HepG2 (cell line): Measurements from ENCODE around the gene PLA2G4B. TPM values are rescaled to one million over a fixed set of nuclear protein-coding genes. Genes with fewer than 3 reads are reported as not detected.
A peak's percentile ranks its signal among the peaks of the same experiment; 100 is the strongest.

Experiments used
- ATAC-seq: fragments of 200-7000 bp; cut with Tn5 transposase; 3 replicates; pipeline ENCODE4 v1.9.1; 2020; ENCODE audit warnings: mild to moderate bottlenecking, moderate library complexity
- BruUV-seq: library from RNA; stranded (reverse); fragments of 400-500 nt; replicated peaks from 2 replicates; lab custom pipeline; 2021; lab: Mats Ljungman, UMichigan
- CTCF ChIA-PET: fragments of 300-600 bp; formaldehyde crosslinking; extraction: SDS; loops from one replicate; lab custom pipeline; 2021; ENCODE audit warnings: low total read pairs, inconsistent platforms, low intra/inter-chr PET ratio; lab: Yijun Ruan, JAX
- POLR2A ChIA-PET: fragments of 350-600 bp; sonication (Branson Sonifier 250); formaldehyde crosslinking; loops from one replicate; lab custom pipeline; 2020; ENCODE audit warnings: antibody characterized with exemption, inconsistent platforms; lab: Yijun Ruan, JAX
- DNase-seq: peaks from one replicate; pipeline ENCODE4 v3.0.0-alpha.2; 2015; ENCODE audit warnings: low spot score
- FAIRE-seq: peaks from 3 replicates; lab custom pipeline; 2011; peaks lifted over from hg19 to GRCh38; lab: Jason Lieb, UNC
- H2AFZ ChIP-seq: one replicate; pipeline ENCODE4 v1.6.1; 2011; ENCODE audit warnings: low read length, inconsistent platforms
- H3K27ac ChIP-seq: fragments of 300-600 bp; 3 replicates; pipeline ENCODE4 v1.8.0; 2011; ENCODE audit warnings: mixed run types, mild to moderate bottlenecking, mixed read lengths, low read length, inconsistent platforms; ENCODE audit not compliant: insufficient read depth; ENCODE audit errors: extremely low read length
- H3K27me3 ChIP-seq, 2 experiments: fragments of 200-600 bp in 1 of 2; 2 replicates in 1 of 2; 3 replicates in 1 of 2; pipeline versions ENCODE4 v1.6.0 to v1.8.0; 2011; ENCODE audit warnings: low read length in 2 of 2, mild to moderate bottlenecking in 2 of 2, moderate library complexity in 2 of 2, inconsistent platforms in 1 of 2; ENCODE audit not compliant: insufficient read depth in 2 of 2, control insufficient read depth in 1 of 2
- H3K36me3 ChIP-seq, 2 experiments: fragments of 200-600 bp in 1 of 2; replicated peaks in 1 of 2; 2 replicates in 1 of 2; 3 replicates in 1 of 2; pipeline versions ENCODE4 v1.5.1 to v1.8.0; 2011; ENCODE audit warnings: low read length in 2 of 2, inconsistent platforms in 1 of 2; ENCODE audit not compliant: insufficient read depth in 2 of 2, control insufficient read depth in 1 of 2
- H3K4me1 ChIP-seq: 2 replicates; pipeline ENCODE4 v1.5.1; 2012; ENCODE audit warnings: low read length, inconsistent platforms; ENCODE audit not compliant: insufficient read depth
- H3K4me2 ChIP-seq: 2 replicates; pipeline ENCODE4 v1.6.0; 2011; ENCODE audit warnings: low read depth, low read length, inconsistent platforms
- H3K4me3 ChIP-seq, 3 experiments: fragments of 200-600 bp in 1 of 3; sonication (generic), shearing (Covaris generic) in 1 of 3; replicated peaks in 1 of 3; 2 replicates each; pipeline ENCODE4 v1.5.1; 2011 to 2016; ENCODE audit warnings: low read length in 3 of 3, inconsistent platforms in 2 of 3, low read depth in 2 of 3, mild to moderate bottlenecking in 2 of 3, control low read depth in 1 of 3, mixed read lengths in 1 of 3; ENCODE audit not compliant: insufficient read depth in 1 of 3
- H3K79me2 ChIP-seq: one replicate; pipeline ENCODE4 v1.6.1; 2011; ENCODE audit warnings: low read length, inconsistent platforms; ENCODE audit not compliant: insufficient read depth
- H3K9ac ChIP-seq: 2 replicates; pipeline ENCODE4 v1.6.0; 2011; ENCODE audit warnings: mild to moderate bottlenecking, low read depth, low read length, inconsistent platforms; ENCODE audit not compliant: insufficient read depth
- H3K9me3 ChIP-seq: 2 replicates; pipeline ENCODE4 v1.5.1; 2012; ENCODE audit warnings: mild to moderate bottlenecking, low read length
- H4K20me1 ChIP-seq: 2 replicates; pipeline ENCODE4 v1.6.0; 2011; ENCODE audit warnings: inconsistent platforms, mild to moderate bottlenecking, low read length, moderate library complexity; ENCODE audit not compliant: insufficient read depth
- HDAC6 ChIP-seq: fragments of 200-600 bp; sonication (generic); IDR thresholded peaks from 2 replicates; pipeline ENCODE4 v1.7.0; 2017; ENCODE audit warnings: mild to moderate bottlenecking, antibody characterized with exemption, low read length, low read depth
- HNRNPL ChIP-seq: fragments of 200-400 bp; formaldehyde crosslinking; IDR thresholded peaks from 2 replicates; pipeline ENCODE4 v1.6.1; 2017; ENCODE audit warnings: mild to moderate bottlenecking, low read depth, low read length
- ZBTB33 ChIP-seq: sonication (generic); formaldehyde crosslinking; IDR thresholded peaks from 2 replicates; pipeline ENCODE4 v1.4.0; 2020; ENCODE audit warnings: missing genetic modification reagents
- WGBS: methylation state at CpG from one replicate; pipeline ENCODE4 v1.1.6; 2017; ENCODE audit warnings: low lambda C conversion rate; 5-methylcytosine and 5-hydroxymethylcytosine counted together
- in situ Hi-C: cut with HindIII; loops from 2 replicates; pipeline ENCODE4 v1.10.0; 2017; ENCODE audit warnings: low pct_unique_long_range_greater_than_20kb; ENCODE audit not compliant: extremely low pct_ligation_motif_present
- intact Hi-C: fragments of 100-400 bp; cut with micrococcal nuclease; formaldehyde crosslinking; loops from one replicate; pipeline ENCODE4 v1.10.0; 2022; ENCODE audit not compliant: unreplicated experiment
- polyA plus RNA-seq, 8 experiments: library from polyadenylated mRNA; depleted of rRNA in 3 of 8; stranded (reverse) in 7 of 8; unstranded in 1 of 8; fragments of >200 nt; fragmentation: Illumina TruSeq in 4 of 8; extraction: Trizol in 4 of 8; gene quantifications; 2 replicates each; pipeline versions ENCODE4 v1.2.1 to v1.2.3, GENCODE V29; 2011 to 2016; ENCODE audit warnings: low read depth in 4 of 8, missing spikeins in 1 of 8, mixed read lengths in 1 of 8; ENCODE audit not compliant: insufficient read depth in 1 of 8
- total RNA-seq, 5 experiments: library from RNA; depleted of rRNA; stranded (reverse); fragments of >200 nt; fragmentation: Illumina TruSeq; extraction: Trizol; gene quantifications; 2 replicates each; pipeline ENCODE4 v1.2.3, GENCODE V29; 2016; ENCODE audit warnings: low read depth in 1 of 5
- TF ChIP-seq, protein P1 (sequence below): sonication (generic); formaldehyde crosslinking; conservative IDR thresholded peaks from 2 replicates; pipeline ENCODE4 v1.8.1; 2023; ENCODE audit warnings: missing genetic modification reagents

The PLA2G4B gene
- total and polyA plus RNA-seq, 2 of the 13 experiments (the other 11 are each of a cell fraction or from before 2014, with no cell fraction given), result 5.1 to 8.0 TPM

DNA sequence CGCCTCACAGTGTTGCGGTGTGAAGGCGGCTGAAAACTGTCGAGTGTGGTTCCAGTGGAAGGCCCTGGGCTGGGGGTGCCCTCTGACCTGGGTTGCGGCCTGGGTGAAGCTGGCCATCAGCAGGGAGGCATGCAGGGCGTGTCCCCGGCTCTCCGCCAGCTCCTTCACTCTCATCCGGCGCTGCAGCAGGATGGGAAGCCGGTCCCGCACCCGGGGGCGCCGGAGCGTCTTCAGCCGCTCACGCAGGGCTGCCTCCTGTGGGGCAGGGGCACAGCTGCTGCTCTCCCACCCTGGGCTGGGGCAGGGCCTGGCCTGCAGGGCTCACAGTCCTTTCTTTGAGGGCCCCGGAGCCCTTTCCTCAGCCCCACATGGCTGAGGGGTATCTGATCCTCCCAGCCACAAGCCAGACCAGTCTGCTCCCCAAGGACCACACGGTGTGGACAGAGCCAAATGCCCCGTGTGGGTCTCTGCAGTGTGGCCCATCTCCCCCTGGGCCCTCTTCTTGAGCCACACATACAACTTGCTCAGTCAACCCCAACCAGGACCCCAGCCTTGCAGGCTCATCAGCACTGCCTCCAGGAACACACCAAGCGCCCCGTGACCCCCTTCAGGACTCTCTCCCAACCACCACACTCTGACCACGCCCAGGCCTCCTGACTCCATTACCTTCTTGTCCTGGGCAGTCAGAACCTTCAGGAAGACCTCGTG lies 28.4 kb downstream of the PLA2G4B start:
- H4K20me1 ChIP-seq, result no peaks in the 10 kb centered on the region
- BruUV-seq, result no TSS peak
- DNase-seq, result no peak
- no peaks in the 10 kb centered on the region for H3K36me3 ChIP-seq
- WGBS, result 52% methylated on average over 11 of the region's 25 CpGs
- in situ Hi-C loops (no loop called here), intact Hi-C loops (no loop called here)
- POLR2A ChIA-PET, result no interaction called here
- peak overlapping the region in 1 of 3 experiments; percentile 57; a peak in 1 of 6 replicates for H3K4me3 ChIP-seq
- no peak overlapping the region for H2AFZ ChIP-seq
- CTCF ChIA-PET, result no interaction called here
- no peak for ATAC-seq
- TF ChIP-seq, protein P1, sequence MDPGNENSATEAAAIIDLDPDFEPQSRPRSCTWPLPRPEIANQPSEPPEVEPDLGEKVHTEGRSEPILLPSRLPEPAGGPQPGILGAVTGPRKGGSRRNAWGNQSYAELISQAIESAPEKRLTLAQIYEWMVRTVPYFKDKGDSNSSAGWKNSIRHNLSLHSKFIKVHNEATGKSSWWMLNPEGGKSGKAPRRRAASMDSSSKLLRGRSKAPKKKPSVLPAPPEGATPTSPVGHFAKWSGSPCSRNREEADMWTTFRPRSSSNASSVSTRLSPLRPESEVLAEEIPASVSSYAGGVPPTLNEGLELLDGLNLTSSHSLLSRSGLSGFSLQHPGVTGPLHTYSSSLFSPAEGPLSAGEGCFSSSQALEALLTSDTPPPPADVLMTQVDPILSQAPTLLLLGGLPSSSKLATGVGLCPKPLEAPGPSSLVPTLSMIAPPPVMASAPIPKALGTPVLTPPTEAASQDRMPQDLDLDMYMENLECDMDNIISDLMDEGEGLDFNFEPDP (CRISPR knock-in tag), result 0 out of 2 replicates have a peak, but pooled peaks have one; percentile 58
- TF ChIP-seq ZBTB33, result peak; percentile 53
- no peak for TF ChIP-seq HDAC6
- TF ChIP-seq HNRNPL, result 0 out of 2 replicates have a peak, but pooled peaks have one; percentile 37
- H3K27ac ChIP-seq, result no peak overlapping the region
- no peaks in the 10 kb centered on the region for H3K9me3 ChIP-seq
- no peak overlapping the region for H3K9ac ChIP-seq
- no peak for FAIRE-seq
- H3K4me1 ChIP-seq, result peaks cover 40% of the 10 kb centered on the region
- peak overlapping the region; percentile 76 for H3K4me2 ChIP-seq
- H3K27me3 ChIP-seq, result peaks cover 7 to 69% of the 10 kb centered on the region in 2 experiments; a peak in 4 of 5 replicates
- no peaks in the 10 kb centered on the region for H3K79me2 ChIP-seq
